Keratinocyte (primary cell): ENCODE measurements around the gene TNFRSF25.

Experiments used
- EZH2 ChIP-seq: IDR thresholded peaks from one replicate; pipeline ENCODE4 v1.6.1; 2012; ENCODE audit warnings: inconsistent platforms, mild to moderate bottlenecking, low read length, moderate library complexity
- TF ChIP-seq, protein P1 (sequence below), 3 experiments: IDR thresholded peaks in 1 of 3; conservative IDR thresholded peaks in 1 of 3; optimal IDR thresholded peaks in 1 of 3; 2 replicates in 2 of 3; 3 replicates in 1 of 3; pipeline versions ENCODE3 to v1.5.1; 2011; ENCODE audit warnings: low read length in 3 of 3, mild to moderate bottlenecking in 3 of 3, moderate library complexity in 2 of 3, control low read depth in 1 of 3, inconsistent platforms in 1 of 3; ENCODE audit not compliant: insufficient read depth in 2 of 3; ENCODE audit errors: extremely low read depth in 1 of 3

DNA sequence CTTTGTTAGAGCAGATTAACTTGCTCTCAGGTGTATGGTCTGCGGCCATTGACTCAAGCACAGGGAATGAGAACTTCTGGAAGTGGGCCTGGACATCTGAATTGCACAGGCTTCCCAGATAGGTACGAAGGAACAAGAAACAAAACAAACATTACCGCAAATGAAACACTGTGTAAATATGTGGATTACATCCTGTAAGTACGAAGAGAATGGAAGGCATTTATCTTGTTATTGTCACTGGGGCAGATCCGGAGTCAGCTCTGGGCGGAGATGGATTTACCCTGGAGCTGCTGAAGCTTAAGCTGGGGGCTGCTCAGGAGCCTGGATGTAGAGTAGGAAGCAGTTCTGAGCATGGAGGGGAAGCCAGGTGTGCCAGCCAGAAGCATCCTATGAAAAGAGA is 53.1 kb downstream of the TNFRSF25 start:
- TF ChIP-seq, protein P1, sequence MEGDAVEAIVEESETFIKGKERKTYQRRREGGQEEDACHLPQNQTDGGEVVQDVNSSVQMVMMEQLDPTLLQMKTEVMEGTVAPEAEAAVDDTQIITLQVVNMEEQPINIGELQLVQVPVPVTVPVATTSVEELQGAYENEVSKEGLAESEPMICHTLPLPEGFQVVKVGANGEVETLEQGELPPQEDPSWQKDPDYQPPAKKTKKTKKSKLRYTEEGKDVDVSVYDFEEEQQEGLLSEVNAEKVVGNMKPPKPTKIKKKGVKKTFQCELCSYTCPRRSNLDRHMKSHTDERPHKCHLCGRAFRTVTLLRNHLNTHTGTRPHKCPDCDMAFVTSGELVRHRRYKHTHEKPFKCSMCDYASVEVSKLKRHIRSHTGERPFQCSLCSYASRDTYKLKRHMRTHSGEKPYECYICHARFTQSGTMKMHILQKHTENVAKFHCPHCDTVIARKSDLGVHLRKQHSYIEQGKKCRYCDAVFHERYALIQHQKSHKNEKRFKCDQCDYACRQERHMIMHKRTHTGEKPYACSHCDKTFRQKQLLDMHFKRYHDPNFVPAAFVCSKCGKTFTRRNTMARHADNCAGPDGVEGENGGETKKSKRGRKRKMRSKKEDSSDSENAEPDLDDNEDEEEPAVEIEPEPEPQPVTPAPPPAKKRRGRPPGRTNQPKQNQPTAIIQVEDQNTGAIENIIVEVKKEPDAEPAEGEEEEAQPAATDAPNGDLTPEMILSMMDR (optimal IDR thresholded peaks at IDR 0.05 in 1 of 3, IDR thresholded peaks at IDR 0.05 in 1 of 3, conservative IDR thresholded peaks at IDR 0.05 in 1 of 3; ENCODE audit: extremely low read depth in 1 of 3, insufficient read depth in 2 of 3, low read length in 3 of 3): no peak
- TF ChIP-seq EZH2: no peak
